Skin epidermis (tissue), 12 donors: ENCODE results near the gene ARMC12.

Experiments
- H3K27ac ChIP-seq, 21 experiments: fragments of 200-600 bp; sonication (generic) in 11 of 21; one replicate each; pipeline ENCODE4 v1.5.0; 2020; ENCODE audit warnings: mild to moderate bottlenecking in 3 of 21, inconsistent platforms in 2 of 21, moderate library complexity in 2 of 21
- H3K4me3 ChIP-seq, 7 experiments: fragments of 200-600 bp; sonication (generic) in 2 of 7; one replicate each; pipeline ENCODE4 v1.5.0; 2020; ENCODE audit warnings: inconsistent platforms in 2 of 7, mild to moderate bottlenecking in 2 of 7, moderate library complexity in 1 of 7

Gene ARMC12

GRCh38 chr6:35794536-35795452, 58.0 kb downstream of the ARMC12 start:
- H3K4me3 ChIP-seq = no peak overlapping the region
- H3K27ac ChIP-seq = no peak overlapping the region

DNA sequence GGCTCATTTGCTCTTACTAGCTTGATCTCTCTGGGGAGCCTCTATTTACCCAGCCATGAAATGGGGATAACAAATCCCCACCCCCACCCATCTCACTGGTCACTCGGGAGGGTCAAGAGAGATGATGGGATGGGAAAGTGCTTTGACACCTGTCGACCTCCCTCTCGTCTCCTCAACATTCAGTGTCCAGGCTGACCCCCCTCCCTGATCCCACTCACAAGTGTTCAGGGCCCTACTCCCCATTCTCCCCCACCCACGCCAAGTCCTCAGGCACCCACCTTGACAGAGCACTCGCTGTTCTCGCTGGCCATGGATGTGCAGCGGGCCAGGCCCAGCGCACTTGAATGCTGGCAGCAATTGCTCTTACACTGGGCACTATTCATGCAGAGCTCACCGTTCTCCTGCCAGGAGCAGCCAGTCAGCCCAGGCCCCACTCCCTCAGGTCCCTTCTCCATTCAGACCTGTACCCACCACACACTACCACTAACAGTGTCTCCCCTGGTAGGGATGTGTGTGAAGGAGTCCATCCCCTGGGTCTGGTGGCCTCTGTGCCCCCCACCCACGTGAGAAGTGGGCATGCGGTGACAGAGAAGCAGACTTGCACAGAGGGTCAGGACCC, 58.7 kb downstream of the ARMC12 start:
- Histone ChIP-seq H3K4me3 (no peak overlapping the region), H3K27ac (no peak overlapping the region)

DNA sequence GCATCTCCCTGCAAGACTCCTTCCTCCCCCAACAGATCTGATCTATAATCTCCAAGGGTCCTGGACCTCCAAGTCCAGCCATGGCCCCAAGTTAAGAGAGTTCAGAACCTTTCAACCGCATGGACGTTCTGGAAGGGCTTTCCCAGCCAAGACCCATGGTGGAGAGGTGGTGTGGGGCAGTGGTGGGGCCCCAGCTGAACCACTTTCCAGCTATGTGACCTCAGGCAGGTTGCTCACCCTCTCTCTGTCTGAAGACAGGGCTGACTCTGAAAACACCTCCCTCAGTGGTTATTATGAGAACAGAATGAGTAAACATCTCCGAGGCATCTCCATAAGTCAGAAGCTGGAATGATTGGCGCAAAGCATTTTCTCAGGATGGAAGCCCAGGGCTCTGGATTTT, 59.4 kb downstream of the ARMC12 start:
- no peak overlapping the region for H3K27ac ChIP-seq

GRCh38 chr6:35797837-35798526, 61.1 kb downstream of the ARMC12 start:
- Histone ChIP-seq H3K27ac (no peak overlapping the region), H3K4me3 (no peak overlapping the region)

More for the DNA sequence above, 59.4 kb downstream of the ARMC12 start:
- no peak overlapping the region for H3K4me3 ChIP-seq
